ENCODE data around the gene PCK2.
"Not testable (repeated sequence)": the region's sequence is repeated elsewhere in the genome, so short reads cannot be mapped to it uniquely, and the experiment has no call there.

PCK2 gene

GRCh38 chr14:24093901-24094840, at the start of gene PCK2:
TSS of gene PCK2 (plus strand) at chr14:24094311. CDS start at chr14:24094406, 95 bp downstream.
- DNase-seq (ENCODE audit: low read depth) = no peak

- DNase-seq (ENCODE audit: low read depth) = not testable (repeated sequence)
Measured at GRCh38 chr14:24049002-24049401, 45.1 kb upstream of the PCK2 start.

GRCh38 chr14:24050753-24051152, 43.4 kb upstream of the PCK2 start:
- DNase-seq (ENCODE audit: low read depth) = not testable (repeated sequence)

- DNase-seq (ENCODE audit: low read depth) = no peak
Measured at GRCh38 chr14:24051176-24051788, 42.8 kb upstream of the PCK2 start.

- DNase-seq (ENCODE audit: low read depth) = no peak
Measured at GRCh38 chr14:24051789-24052655, 42.1 kb upstream of the PCK2 start, which contains the start of gene CARMIL3. TSS of gene CARMIL3 (plus strand) at chr14:24052009. CDS start at chr14:24052154, 145 bp downstream.

GRCh38 chr14:24052656-24053547, 41.2 kb upstream of the PCK2 start:
- no peak for DNase-seq (ENCODE audit: low read depth)

- DNase-seq (ENCODE audit: low read depth) = no peak
Measured at GRCh38 chr14:24053548-24054323, 40.4 kb upstream of the PCK2 start.

GRCh38 chr14:24054324-24054641, 39.8 kb upstream of the PCK2 start:
- DNase-seq (ENCODE audit: low read depth) = no peak

GRCh38 chr14:24054646-24055045, 39.5 kb upstream of the PCK2 start:
- DNase-seq (ENCODE audit: low read depth) = no peak

GRCh38 chr14:24055971-24056799, 37.9 kb upstream of the PCK2 start:
- no peak for DNase-seq (ENCODE audit: low read depth)

- no peak for DNase-seq (ENCODE audit: low read depth)
Measured at GRCh38 chr14:24056800-24057184, 37.3 kb upstream of the PCK2 start.

- DNase-seq (ENCODE audit: low read depth) = no peak
Measured at GRCh38 chr14:24057271-24057670, 36.8 kb upstream of the PCK2 start.

- DNase-seq (ENCODE audit: low read depth) = no peak
Measured at GRCh38 chr14:24057867-24058259, 36.2 kb upstream of the PCK2 start.

- peak; percentile 19 for DNase-seq (ENCODE audit: low read depth)
Measured at GRCh38 chr14:24058260-24058950, 35.7 kb upstream of the PCK2 start.

GRCh38 chr14:24058951-24059475, 35.1 kb upstream of the PCK2 start:
- no peak for DNase-seq (ENCODE audit: low read depth)

- DNase-seq (ENCODE audit: low read depth) = no peak
Measured at GRCh38 chr14:24059841-24060388, 34.2 kb upstream of the PCK2 start.

- DNase-seq (ENCODE audit: low read depth) = no peak
Measured at GRCh38 chr14:24060443-24060842, 33.7 kb upstream of the PCK2 start.
